HG03575 (cell line): ENCODE results near the gene CLCA4.

Source experiments
- ATAC-seq: cut with Tn5 transposase; IDR thresholded peaks from one replicate; pipeline ENCODE4 v1.9.1; 2021; ENCODE audit not compliant: unreplicated experiment, insufficient number of reproducible peaks, low FRiP score; ENCODE audit errors: extremely low read depth

The CLCA4 gene

GRCh38 chr1:86522240-86522639 lies 24.6 kb upstream of the CLCA4 start:
- no peak for ATAC-seq

GRCh38 chr1:86523670-86524354 lies 23.1 kb upstream of the CLCA4 start:
- ATAC-seq, result no peak

GRCh38 chr1:86527306-86527705 lies 19.6 kb upstream of the CLCA4 start:
- no peak for ATAC-seq

GRCh38 chr1:86530211-86530845 lies 16.6 kb upstream of the CLCA4 start:
- ATAC-seq, result no peak

- no peak for ATAC-seq
These were observed 8.8 kb upstream of the CLCA4 start for GRCh38 chr1:86537928-86538695.

- no peak for ATAC-seq
These were observed 8.1 kb upstream of the CLCA4 start for GRCh38 chr1:86538775-86539174.

GRCh38 chr1:86541859-86542258 lies 5.0 kb upstream of the CLCA4 start:
- no peak for ATAC-seq

- no peak for ATAC-seq
These were observed 4.2 kb upstream of the CLCA4 start for GRCh38 chr1:86542631-86543030.

GRCh38 chr1:86548839-86549238 lies 2.0 kb downstream of the CLCA4 start:
- no peak for ATAC-seq

GRCh38 chr1:86551305-86551704 lies 4.4 kb downstream of the CLCA4 start:
- no peak for ATAC-seq

GRCh38 chr1:86552376-86552775 lies 5.5 kb downstream of the CLCA4 start:
- ATAC-seq, result no peak

- ATAC-seq, result no peak
These were observed 10.9 kb downstream of the CLCA4 start for GRCh38 chr1:86557739-86558138.

GRCh38 chr1:86563849-86564248 lies 17.0 kb downstream of the CLCA4 start:
- ATAC-seq, result no peak

GRCh38 chr1:86567341-86567740 lies 20.5 kb downstream of the CLCA4 start:
- ATAC-seq, result no peak

GRCh38 chr1:86567878-86568277 lies 21.0 kb downstream of the CLCA4 start:
- ATAC-seq, result no peak

GRCh38 chr1:86573763-86574484 lies 27.0 kb downstream of the CLCA4 start:
- no peak for ATAC-seq

GRCh38 chr1:86581231-86581630 lies 34.4 kb downstream of the CLCA4 start:
- ATAC-seq, result no peak

- no peak for ATAC-seq
These were observed 35.3 kb downstream of the CLCA4 start for GRCh38 chr1:86582161-86582560.

GRCh38 chr1:86583032-86583431 lies 36.2 kb downstream of the CLCA4 start:
- ATAC-seq, result no peak

- ATAC-seq, result no peak
These were observed 36.7 kb downstream of the CLCA4 start for GRCh38 chr1:86583593-86583992.
